Stimulated activated CD4-positive, alpha-beta T cell treated with anti-CD3 and anti-CD28 coated beads, Interleukin-12 subunit alpha, Interleukin-12 subunit beta, amount 100 ng/mL, for 48 hours (primary cell): ENCODE results near the gene PLGRKT.
A peak's percentile ranks its signal among the peaks of the same experiment; 100 is the strongest.
"Not testable (repeated sequence)": the region's sequence is repeated elsewhere in the genome, so short reads cannot be mapped to it uniquely, and the experiment has no call there.

Experiments used
- DNase-seq, 3 donors: peaks; one replicate each; pipeline ENCODE4 v3.0.0-alpha.2; 2020; ENCODE audit warnings: low read depth in 2 of 3, low spot score in 1 of 3

PLGRKT gene

DNA sequence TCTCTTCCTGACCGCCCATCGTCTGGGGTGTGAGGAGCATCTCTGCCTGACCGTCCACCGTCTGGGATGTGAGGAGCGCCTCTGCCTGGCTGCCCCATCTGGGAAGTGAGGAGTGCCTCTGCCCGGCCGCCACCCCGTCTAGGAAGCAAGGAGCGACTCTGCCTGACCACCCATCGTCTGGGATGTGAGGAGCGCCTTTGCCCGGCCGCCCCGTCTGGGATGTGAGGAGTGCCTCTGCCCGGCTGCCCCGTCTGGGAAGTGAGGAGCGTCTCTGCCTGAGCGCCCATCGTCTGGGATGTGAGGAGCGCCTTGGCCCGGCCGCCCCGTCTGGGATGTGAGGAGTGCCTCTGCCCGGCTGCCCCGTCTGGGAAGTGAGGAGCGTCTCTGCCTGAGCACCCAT lies 4.4 kb downstream of the PLGRKT start:
- not testable (repeated sequence) for DNase-seq

DNA sequence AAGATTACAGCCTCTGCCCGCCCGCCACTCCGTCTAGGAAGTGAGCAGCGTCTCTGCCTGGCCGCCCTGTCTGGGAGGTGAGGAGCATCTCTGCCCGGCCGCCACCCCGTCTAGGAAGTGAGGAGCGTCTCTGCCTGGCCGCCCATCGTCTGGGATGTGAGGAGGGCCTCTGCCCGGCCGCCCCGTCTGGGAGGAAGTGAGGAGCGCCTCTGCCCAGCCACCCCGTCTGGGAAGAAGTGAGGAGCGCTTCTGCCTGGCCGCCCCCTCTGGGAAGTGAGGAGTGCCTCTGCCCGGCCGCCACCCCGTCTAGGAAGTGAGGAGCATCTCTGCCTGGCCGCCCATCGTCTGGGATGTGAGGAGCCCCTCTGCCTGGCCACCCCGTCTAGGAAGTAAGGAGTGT lies 4.8 kb downstream of the PLGRKT start:
- DNase-seq: not testable (repeated sequence)

- DNase-seq: no peak
These were observed 6.8 kb downstream of the PLGRKT start for GRCh38 chr9:5430912-5431311.

DNA sequence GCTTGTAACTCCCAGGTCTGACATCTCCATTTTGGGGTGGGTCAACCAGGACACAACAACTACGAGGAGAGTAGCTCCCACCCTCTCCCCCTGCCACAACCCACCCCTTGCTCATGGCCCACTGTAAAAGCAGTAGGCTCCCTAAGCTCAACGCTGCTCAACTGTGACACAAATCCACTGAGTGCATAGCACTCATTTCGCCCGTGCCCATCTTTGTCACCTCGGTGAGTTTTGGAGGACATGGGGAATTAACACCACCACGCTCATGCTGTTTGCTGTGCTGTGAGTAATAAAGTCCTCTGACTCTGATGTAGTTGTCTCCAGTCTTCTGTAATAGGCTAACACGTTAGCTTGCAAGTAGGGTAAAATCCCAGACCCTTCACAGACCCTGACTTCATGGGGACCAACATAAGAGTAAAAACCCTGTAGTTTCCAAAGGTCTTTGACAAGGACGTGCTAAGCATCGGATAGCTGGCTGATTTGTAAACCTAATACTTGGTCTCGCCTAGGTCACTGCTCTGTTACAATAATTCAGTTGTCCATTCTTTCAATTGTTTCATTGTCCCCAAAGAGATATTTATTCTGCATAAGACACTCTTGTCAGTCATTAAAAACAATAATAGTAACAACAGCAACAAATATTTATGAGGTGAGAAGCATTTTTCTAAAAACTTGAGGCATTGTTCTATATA lies 7.7 kb downstream of the PLGRKT start:
- no peak for DNase-seq

- DNase-seq: no peak
These were observed 8.8 kb downstream of the PLGRKT start for GRCh38 chr9:5428794-5429528.

GRCh38 chr9:5428172-5428571 lies 9.6 kb downstream of the PLGRKT start:
- DNase-seq: no peak

DNA sequence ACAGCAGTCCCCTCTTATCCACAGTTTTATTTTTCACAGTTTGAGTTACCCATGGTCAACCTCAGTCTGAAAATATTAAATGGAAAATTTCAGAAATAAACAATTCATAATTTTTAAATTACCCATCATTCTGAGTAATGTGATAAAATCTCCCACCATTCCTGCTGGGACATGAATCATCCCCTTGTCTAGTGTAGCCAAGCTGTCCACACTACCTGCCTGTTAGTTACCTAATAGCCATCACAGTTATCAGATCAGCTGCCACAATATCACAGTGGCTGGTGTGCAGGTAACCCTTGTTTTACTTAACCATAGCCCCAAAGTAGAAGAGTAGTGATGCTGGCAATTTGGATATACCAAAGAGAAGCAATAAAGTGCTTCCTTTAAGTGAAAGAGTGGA lies 10.7 kb downstream of the PLGRKT start:
- DNase-seq: no peak

- no peak for DNase-seq
These were observed 12.6 kb downstream of the PLGRKT start for GRCh38 chr9:5425006-5425628.

DNA sequence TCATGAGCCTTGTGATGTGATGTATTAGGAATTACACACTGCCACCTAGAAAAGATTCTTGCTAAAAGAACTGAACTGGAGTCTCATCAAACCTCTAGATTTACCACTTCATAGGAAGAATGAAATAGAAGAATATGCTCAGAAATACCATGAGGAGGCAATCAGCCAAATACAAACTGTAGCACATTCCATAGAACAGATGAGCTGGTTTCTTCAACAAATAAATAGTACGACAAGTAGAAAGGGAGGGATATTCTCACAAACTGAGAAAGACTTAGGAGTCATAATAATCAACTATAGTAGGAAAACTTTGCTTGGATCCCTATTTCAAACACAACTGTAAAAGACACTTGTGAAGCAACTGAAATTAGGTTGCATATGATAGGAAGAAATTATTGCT lies 15.4 kb downstream of the PLGRKT start:
- DNase-seq: no peak

DNA sequence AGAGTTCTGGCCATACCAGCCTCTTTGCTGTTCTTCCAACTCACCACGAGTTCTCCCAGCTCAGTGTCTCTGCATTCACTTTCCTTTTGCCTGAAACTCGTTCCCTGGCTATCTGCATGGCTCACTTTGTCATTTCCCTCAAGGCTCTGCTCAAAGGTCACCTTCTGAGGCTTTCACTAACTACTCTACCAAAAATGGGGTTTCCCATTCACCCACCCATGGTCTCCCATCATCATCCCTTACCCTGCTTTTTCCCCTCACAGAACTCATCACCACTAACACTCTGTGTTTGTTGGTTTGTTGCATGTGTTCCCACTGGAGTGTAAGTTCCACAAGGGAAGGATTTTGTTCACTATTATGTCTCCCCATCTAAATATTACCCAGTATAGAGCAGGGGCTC lies 16.6 kb downstream of the PLGRKT start:
- DNase-seq: no peak

DNA sequence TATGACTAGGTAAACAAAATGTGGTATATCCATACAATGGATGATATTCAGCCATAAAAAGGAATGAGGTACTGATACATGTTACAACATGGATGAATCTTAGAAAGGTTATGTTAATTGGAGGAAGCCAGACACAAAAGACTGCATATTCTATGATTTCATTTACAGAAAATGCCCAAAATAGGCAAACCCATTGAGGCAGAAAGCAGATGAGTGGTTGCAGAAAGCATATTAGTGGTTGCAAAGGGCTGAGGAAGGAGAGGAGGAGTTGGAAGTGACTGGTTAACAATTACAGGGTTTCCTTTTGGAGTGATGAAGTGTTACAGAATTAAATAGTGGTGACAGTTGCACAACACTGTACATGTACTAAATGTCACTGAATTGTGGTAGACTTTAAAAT lies 17.7 kb downstream of the PLGRKT start:
- no peak for DNase-seq

- no peak for DNase-seq
These were observed 19.2 kb downstream of the PLGRKT start for GRCh38 chr9:5418481-5418880.

DNA sequence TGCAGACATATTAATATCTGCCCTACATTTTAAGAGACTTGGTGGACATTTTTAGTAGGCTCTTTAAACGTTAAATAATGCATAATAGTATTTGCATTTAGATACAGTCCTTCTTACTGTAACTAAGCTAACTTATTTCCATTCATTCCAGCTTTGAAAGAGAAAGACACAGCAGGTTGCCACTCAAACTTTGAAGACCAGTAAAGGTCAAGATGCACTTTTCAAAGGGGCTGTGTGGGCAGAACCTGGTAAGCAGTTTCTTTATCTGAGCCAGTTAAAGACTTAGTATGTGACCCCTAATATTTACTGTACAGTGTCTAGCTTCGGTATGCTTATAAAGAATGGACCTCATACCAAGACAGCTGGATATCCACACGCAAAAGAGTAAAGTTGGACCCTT lies 20.8 kb downstream of the PLGRKT start:
- DNase-seq: no peak

- no peak for DNase-seq
These were observed 29.1 kb downstream of the PLGRKT start for GRCh38 chr9:5408596-5408995.

GRCh38 chr9:5402217-5402616 lies 35.5 kb downstream of the PLGRKT start:
- no peak for DNase-seq

GRCh38 chr9:5397547-5397946 lies 40.2 kb downstream of the PLGRKT start:
- not testable (repeated sequence) for DNase-seq

DNA sequence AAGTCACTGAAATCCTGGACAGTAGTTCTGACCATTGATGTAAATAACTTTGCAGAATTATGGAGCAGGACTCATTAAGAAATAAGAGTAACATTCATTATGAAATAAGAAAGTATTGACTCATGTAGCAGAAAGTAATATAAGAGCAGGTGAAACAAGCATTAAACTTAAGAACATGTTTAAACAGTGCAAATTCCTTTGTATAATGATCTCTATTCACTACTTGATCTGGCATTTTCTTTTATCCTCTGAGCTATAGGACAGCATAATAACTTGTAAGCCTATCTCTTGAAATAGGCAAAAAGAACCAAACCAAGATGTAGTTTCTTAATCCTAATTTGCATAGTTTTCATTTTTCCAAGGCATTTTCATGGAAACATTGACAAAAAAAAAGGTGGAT lies 42.3 kb downstream of the PLGRKT start:
- DNase-seq: no peak

DNA sequence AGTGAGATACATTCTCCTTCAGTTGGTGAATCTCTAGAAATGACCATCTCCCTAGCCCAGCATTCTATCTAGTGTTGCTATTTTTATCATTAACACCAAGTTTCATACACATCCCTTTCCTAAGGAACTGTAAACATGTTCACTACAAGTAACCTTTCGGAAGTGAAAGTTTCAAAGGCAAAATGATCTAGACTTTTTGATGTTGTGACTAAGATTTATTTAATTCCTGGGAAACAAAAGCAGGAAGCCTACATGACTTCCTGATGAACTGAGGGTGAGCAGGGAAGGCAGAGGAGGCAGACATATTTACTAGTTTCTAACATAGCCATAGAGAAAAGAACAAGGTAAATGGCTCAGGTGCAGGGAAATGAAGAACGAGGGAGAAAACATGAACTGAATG lies 43.7 kb downstream of the PLGRKT start:
- not testable (repeated sequence) for DNase-seq

- no peak for DNase-seq
These were observed 44.2 kb downstream of the PLGRKT start for GRCh38 chr9:5393497-5393896.

DNA sequence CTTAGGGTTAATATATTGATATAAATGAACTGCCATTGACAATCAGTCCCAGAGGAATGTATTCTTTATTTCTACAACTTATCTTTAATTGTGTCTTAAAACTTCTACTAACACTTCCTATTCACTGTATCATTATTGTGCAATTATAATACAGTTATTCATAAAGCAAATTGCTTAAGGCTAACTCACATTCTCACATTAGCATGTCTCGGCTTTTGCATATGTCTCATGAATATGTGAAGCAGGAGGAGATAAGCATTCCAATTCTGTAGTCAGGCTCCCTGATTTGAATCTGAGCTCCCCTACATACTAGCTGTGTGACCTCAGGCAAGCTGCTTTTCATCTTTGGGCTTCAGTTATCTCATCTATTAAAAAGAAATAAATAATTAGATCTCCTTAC lies 45.4 kb downstream of the PLGRKT start:
- DNase-seq: no peak

DNA sequence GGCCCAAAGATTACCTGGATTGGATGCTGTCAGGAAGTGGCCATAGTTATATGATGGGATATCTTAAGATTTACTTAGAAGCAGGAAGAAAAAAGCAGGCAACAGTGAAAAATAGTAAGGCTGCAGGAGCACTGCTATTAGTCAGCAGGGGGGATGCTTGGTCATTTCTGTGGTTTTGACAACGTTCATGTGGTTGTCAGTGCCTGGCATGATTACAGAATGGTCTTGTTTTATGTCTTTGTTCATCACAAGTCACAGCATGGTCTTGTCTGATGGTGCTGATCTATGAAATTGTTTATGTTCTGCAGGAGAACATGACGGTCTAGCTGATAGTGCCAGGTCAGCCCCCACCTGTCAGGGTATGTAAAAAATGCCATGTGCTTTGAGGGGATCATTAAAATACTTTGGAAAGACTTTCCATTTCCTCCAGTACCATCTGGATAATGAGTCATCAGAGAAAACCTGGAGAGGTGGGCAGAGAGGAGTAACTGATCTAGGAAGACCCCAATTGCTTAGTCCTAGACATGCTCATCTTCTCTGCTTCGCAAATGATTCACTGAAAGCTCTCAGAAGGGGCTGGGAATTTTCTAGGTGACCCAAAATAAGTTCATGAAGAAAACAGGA lies 48.5 kb downstream of the PLGRKT start:
- DNase-seq: peak in 1 of 3 donors; percentile 12
